CD4-positive, alpha-beta memory T cell (primary cell): ENCODE data around the gene CUX1. TPM values are rescaled to one million over a fixed set of nuclear protein-coding genes. Genes with fewer than 3 reads are reported as not detected.

Source experiments
- CTCF ChIA-PET: fragments of 350-600 bp; sonication (Branson Sonifier 250); formaldehyde crosslinking; loops from one replicate; lab custom pipeline; 2021; ENCODE audit warnings: inconsistent platforms; ENCODE audit not compliant: partially characterized antibody; lab: Charles Lee
- POLR2A ChIA-PET: fragments of 350-600 bp; sonication (Branson Sonifier 250); formaldehyde crosslinking; loops from one replicate; lab custom pipeline; 2021; ENCODE audit not compliant: partially characterized antibody; lab: Charles Lee
- DNase-seq, 5 donors: peaks; one replicate each; pipeline versions ENCODE4 v3.0.0 to v3.0.0-alpha.2; 2020 to 2022; ENCODE audit warnings: mixed read lengths in 1 of 5
- H3K27ac ChIP-seq: one replicate; pipeline ENCODE4 v1.7.0; 2013; ENCODE audit warnings: low read depth, low read length
- H3K27me3 ChIP-seq: 2 replicates; pipeline ENCODE4 v1.7.0; 2013; ENCODE audit warnings: mild to moderate bottlenecking, low read length, moderate library complexity; ENCODE audit not compliant: insufficient read depth
- H3K36me3 ChIP-seq: 2 replicates; pipeline ENCODE4 v1.7.0; 2013; ENCODE audit warnings: mild to moderate bottlenecking, low read length, moderate library complexity; ENCODE audit not compliant: insufficient read depth
- H3K4me1 ChIP-seq: 2 replicates; pipeline ENCODE4 v1.7.0; 2013; ENCODE audit warnings: mild to moderate bottlenecking, low read length, moderate library complexity; ENCODE audit not compliant: insufficient read depth
- H3K4me3 ChIP-seq, 2 donors: one replicate each; pipeline ENCODE4 v1.7.0; 2013; ENCODE audit warnings: low read length in 2 of 2, mild to moderate bottlenecking in 1 of 2
- H3K9me3 ChIP-seq, 2 donors: one replicate each; pipeline ENCODE4 v1.7.0; 2013; ENCODE audit warnings: low read length in 2 of 2, control low read depth in 1 of 2; ENCODE audit not compliant: control insufficient read depth in 1 of 2
- H3K27ac Mint-ChIP-seq, 7 donors: one replicate each; pipeline ENCODE4 v1.8.0; 2020 to 2021; ENCODE audit warnings: mixed read lengths in 7 of 7, mild to moderate bottlenecking in 6 of 7, inconsistent platforms in 3 of 7, moderate library complexity in 3 of 7
- H3K27me3 Mint-ChIP-seq, 2 donors: one replicate each; pipeline ENCODE4 v1.8.0; 2020 to 2021; ENCODE audit warnings: mixed read lengths in 2 of 2
- H3K36me3 Mint-ChIP-seq, 2 donors: one replicate each; pipeline ENCODE4 v1.8.0; 2020 to 2021; ENCODE audit warnings: mixed read lengths in 2 of 2, inconsistent platforms in 1 of 2, mild to moderate bottlenecking in 1 of 2
- H3K4me1 Mint-ChIP-seq, 4 donors: one replicate each; pipeline ENCODE4 v1.8.0; 2020 to 2021; ENCODE audit warnings: mixed read lengths in 4 of 4, mild to moderate bottlenecking in 1 of 4
- H3K4me3 Mint-ChIP-seq, 8 donors: one replicate each; pipeline ENCODE4 v1.8.0; 2020 to 2021; ENCODE audit warnings: mixed read lengths in 8 of 8, mild to moderate bottlenecking in 7 of 8, moderate library complexity in 6 of 8, inconsistent platforms in 3 of 8
- H3K9me3 Mint-ChIP-seq, 8 donors: one replicate each; pipeline ENCODE4 v1.8.0; 2020 to 2021; ENCODE audit warnings: mixed read lengths in 8 of 8, mild to moderate bottlenecking in 5 of 8, inconsistent platforms in 3 of 8, moderate library complexity in 1 of 8
- intact Hi-C: fragments of 100-400 bp; cut with micrococcal nuclease; formaldehyde crosslinking; loops from one replicate; pipeline ENCODE4 v1.15.1; 2023
- polyA plus RNA-seq, 2 donors: library from polyadenylated mRNA; unstranded; fragments of 300-500 nt; fragmentation: Illumina TruSeq; gene quantifications; one replicate each; pipeline ENCODE4 v1.2.3, GENCODE V29; 2021
- total RNA-seq, 2 experiments: library from RNA; stranded (reverse); gene quantifications; one replicate each; pipeline ENCODE4 v1.2.3, GENCODE V29; 2021

Gene CUX1
- total and polyA plus RNA-seq, 4 experiments from 2014 or later, result 2.1 to 47.6 (median 36.1) TPM

GRCh38 chr7:101973130-101973529, 155.7 kb downstream of the CUX1 start:
- peak overlapping the region in 1 of 7 donors; percentile 48 for H3K27ac Mint-ChIP-seq
- Histone ChIP-seq H3K27me3 (no peaks in the 10 kb centered on the region), H3K9me3 (no peaks in the 10 kb centered on the region), H3K36me3 (no peaks in the 10 kb centered on the region), H3K27ac (no peak overlapping the region), H3K4me1 (no peaks in the 10 kb centered on the region), H3K4me3 (no peak overlapping the region)
- DNase-seq, result no peak
- ChIA-PET POLR2A (no interaction called here), CTCF (no interaction called here)
- H3K4me1 Mint-ChIP-seq, result peaks cover 0 to 3% (median 2%) of the 10 kb centered on the region in 4 donors
- peaks cover 0 to 18% of the 10 kb centered on the region in 2 donors for H3K36me3 Mint-ChIP-seq
- H3K9me3 Mint-ChIP-seq, result no peaks in the 10 kb centered on the region
- H3K4me3 Mint-ChIP-seq, result no peak overlapping the region
- H3K27me3 Mint-ChIP-seq, result no peaks in the 10 kb centered on the region
- intact Hi-C loops, result no loop called here

- no peak overlapping the region for H3K27ac Mint-ChIP-seq
- ChIA-PET POLR2A (no interaction called here), CTCF (no interaction called here)
- no peak overlapping the region for H3K27ac ChIP-seq
- H3K4me3 ChIP-seq, result no peak overlapping the region
- no peak for DNase-seq
- H3K36me3 Mint-ChIP-seq, result peaks cover 2 to 22% of the 10 kb centered on the region in 2 donors
- H3K4me1 ChIP-seq, result no peaks in the 10 kb centered on the region
- no peaks in the 10 kb centered on the region for H3K9me3 Mint-ChIP-seq
- H3K27me3 Mint-ChIP-seq, result no peaks in the 10 kb centered on the region
- intact Hi-C loops, result no loop called here
- no peaks in the 10 kb centered on the region for H3K27me3 ChIP-seq
- peaks cover 0 to 9% (median 4%) of the 10 kb centered on the region in 4 donors for H3K4me1 Mint-ChIP-seq
- H3K9me3 ChIP-seq, result no peaks in the 10 kb centered on the region
- no peaks in the 10 kb centered on the region for H3K36me3 ChIP-seq
- H3K4me3 Mint-ChIP-seq, result no peak overlapping the region
Measured at GRCh38 chr7:101974393-101974792, 157.0 kb downstream of the CUX1 start.

DNA sequence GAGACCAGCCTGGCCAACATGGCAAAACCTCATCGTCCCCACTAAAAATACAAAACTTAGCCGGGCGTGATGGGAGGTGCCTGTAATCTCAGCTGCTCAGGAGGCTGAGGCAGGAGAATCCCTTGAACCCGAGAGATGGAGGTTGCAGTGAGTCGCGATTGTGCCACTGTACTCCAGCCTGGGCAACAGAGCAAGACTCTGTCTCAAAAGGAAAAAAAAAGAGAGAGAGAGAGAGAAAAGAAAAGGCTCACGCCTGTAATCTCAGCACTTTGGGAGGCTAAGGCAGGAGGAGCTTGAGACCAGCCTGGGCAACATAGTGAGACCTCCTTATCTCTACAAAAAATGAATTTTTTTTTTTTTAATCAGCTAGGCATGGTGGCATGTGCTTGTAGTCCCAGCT, 157.6 kb downstream of the CUX1 start:
- ChIA-PET CTCF (no interaction called here), POLR2A (no interaction called here)
- H3K27me3 Mint-ChIP-seq, result no peaks in the 10 kb centered on the region
- peaks cover 0 to 9% (median 4%) of the 10 kb centered on the region in 4 donors for H3K4me1 Mint-ChIP-seq
- Histone ChIP-seq H3K4me3 (no peak overlapping the region), H3K4me1 (no peaks in the 10 kb centered on the region), H3K36me3 (no peaks in the 10 kb centered on the region), H3K27ac (no peak overlapping the region), H3K9me3 (no peaks in the 10 kb centered on the region), H3K27me3 (no peaks in the 10 kb centered on the region)
- H3K27ac Mint-ChIP-seq, result no peak overlapping the region
- H3K36me3 Mint-ChIP-seq, result peaks cover 2 to 17% of the 10 kb centered on the region in 2 donors
- H3K4me3 Mint-ChIP-seq, result no peak overlapping the region
- no peaks in the 10 kb centered on the region for H3K9me3 Mint-ChIP-seq
- intact Hi-C loops, result no loop called here
- DNase-seq, result no peak

DNA sequence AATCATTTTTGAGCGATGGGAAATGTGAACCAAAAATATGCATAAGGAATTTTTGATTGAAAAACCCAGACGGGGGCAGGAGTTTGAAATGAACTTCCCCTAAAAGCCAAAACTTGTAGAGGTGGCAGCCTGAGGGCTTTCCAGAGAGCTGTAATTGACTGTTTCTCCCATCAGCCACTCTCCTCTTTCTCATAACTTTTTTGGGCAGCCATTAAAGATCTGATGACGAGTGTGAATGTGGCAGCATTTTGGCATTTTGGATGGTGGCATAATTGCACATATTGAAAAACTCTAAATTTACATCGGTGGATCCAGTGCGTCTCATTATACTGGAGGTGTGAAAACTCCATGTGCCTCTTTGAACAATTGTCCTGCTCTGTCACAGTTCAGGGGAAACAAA, 159.0 kb downstream of the CUX1 start:
- Mint-ChIP-seq H3K36me3 (peaks cover 2 to 20% of the 10 kb centered on the region in 2 donors), H3K27ac (no peak overlapping the region), H3K4me3 (no peak overlapping the region), H3K4me1 (peaks cover 0 to 9% (median 4%) of the 10 kb centered on the region in 4 donors), H3K27me3 (no peaks in the 10 kb centered on the region), H3K9me3 (no peaks in the 10 kb centered on the region)
- DNase-seq, result no peak
- POLR2A ChIA-PET, result no interaction called here
- intact Hi-C loops, result no loop called here
- CTCF ChIA-PET, result interaction anchor here (0.6 kb wide), 1 partner anchor 11 kb away, joined by 3 read pairs; no protein-coding TSS in a partner anchor
- Histone ChIP-seq H3K4me1 (no peaks in the 10 kb centered on the region), H3K27ac (no peak overlapping the region), H3K36me3 (no peaks in the 10 kb centered on the region), H3K4me3 (no peak overlapping the region), H3K9me3 (no peaks in the 10 kb centered on the region), H3K27me3 (no peaks in the 10 kb centered on the region)

DNA sequence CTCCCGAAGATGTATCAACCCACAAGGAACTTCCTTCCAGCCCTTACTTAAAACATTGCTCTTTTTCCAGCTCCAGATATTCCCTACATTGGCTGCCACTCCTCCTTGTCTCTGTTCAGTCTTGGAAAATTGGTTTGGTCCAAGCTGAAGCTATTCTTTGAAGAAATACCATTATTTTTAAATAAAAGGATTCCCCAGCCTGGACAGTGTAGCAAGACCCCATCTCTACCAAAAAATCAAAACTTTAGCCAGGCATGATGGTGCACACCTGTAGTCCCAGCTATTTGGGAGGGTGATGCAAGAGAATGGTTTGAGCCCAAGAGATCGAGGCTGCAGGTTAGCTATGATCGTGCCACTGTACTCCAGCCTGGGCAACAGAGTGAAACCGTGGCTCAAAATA, 159.8 kb downstream of the CUX1 start:
- Mint-ChIP-seq H3K36me3 (peaks cover 2 to 20% of the 10 kb centered on the region in 2 donors), H3K9me3 (no peaks in the 10 kb centered on the region), H3K4me3 (no peak overlapping the region), H3K27ac (no peak overlapping the region), H3K27me3 (no peaks in the 10 kb centered on the region), H3K4me1 (peaks cover 0 to 9% (median 4%) of the 10 kb centered on the region in 4 donors)
- CTCF ChIA-PET, result no interaction called here
- no peaks in the 10 kb centered on the region for H3K27me3 ChIP-seq
- H3K9me3 ChIP-seq, result no peaks in the 10 kb centered on the region
- intact Hi-C loops, result no loop called here
- no peak overlapping the region for H3K27ac ChIP-seq
- DNase-seq, result no peak
- no peaks in the 10 kb centered on the region for H3K36me3 ChIP-seq
- H3K4me3 ChIP-seq, result no peak overlapping the region
- H3K4me1 ChIP-seq, result no peaks in the 10 kb centered on the region
- POLR2A ChIA-PET, result no interaction called here

DNA sequence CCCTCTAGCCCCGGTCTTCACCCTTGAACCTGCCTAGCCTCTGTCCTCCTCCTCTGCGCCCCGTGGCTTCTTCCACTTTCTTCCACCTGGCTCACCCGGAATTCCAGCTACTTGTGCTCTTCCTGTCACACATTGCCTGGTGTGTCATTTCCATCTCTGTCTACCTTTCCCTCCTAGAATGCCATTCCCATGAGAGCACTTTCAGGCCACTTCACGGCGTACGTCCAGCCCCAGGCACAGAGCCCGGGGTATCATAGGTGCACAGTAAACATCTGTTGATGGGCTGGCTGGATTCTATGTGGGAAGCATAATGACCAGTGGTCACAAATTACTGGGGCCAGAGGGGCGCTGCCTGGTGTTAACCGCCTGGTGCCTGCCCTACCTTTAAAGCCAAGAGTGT, 161.3 kb downstream of the CUX1 start:
- no peak overlapping the region for H3K27ac Mint-ChIP-seq
- ChIA-PET POLR2A (no interaction called here), CTCF (no interaction called here)

DNA sequence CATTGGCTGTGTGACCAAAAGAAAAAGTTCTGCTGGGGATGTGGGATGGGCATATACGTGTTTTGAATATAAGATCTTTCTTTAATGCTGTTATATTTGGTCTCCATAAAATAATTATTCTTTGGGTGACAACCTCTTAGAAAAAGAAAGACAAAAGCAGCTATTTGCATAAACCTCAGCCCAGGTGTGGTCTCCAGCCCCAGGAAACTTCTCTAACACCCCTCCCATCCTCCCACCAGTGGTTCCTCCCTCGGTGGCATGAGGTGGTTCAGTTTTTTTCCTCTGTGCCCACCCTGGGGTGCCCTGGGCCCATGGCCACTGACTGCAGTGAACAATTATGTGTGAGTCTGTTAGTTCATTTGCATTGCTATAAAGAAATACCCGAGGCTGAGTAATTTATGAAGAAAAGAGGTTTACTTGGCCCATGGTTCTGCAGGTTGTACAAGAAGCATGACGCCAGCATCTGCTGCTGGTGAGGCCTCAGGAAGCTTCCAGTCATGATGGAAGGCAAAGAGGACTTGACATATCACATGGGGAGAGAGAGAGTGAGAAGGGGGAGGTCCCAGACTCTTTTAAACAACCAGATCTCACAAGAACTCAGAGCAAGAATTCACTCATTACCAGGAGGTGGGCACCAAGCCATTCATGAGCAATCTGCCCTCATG, 165.9 kb downstream of the CUX1 start:
- no peaks in the 10 kb centered on the region for H3K36me3 ChIP-seq
- Mint-ChIP-seq H3K9me3 (no peaks in the 10 kb centered on the region), H3K27ac (peak overlapping the region in 1 of 7 donors; percentile 46), H3K36me3 (peaks cover 6 to 14% of the 10 kb centered on the region in 2 donors), H3K4me1 (peaks cover 0 to 9% (median 5%) of the 10 kb centered on the region in 4 donors), H3K27me3 (no peaks in the 10 kb centered on the region), H3K4me3 (no peak overlapping the region)
- H3K9me3 ChIP-seq, result no peaks in the 10 kb centered on the region
- intact Hi-C loops, result no loop called here
- no peak overlapping the region for H3K27ac ChIP-seq
- no peak overlapping the region for H3K4me3 ChIP-seq
- CTCF ChIA-PET, result no interaction called here
- POLR2A ChIA-PET, result no interaction called here
- no peaks in the 10 kb centered on the region for H3K4me1 ChIP-seq
- no peaks in the 10 kb centered on the region for H3K27me3 ChIP-seq
- DNase-seq, result no peak

More for the DNA sequence above, 161.3 kb downstream of the CUX1 start:
- DNase-seq, result no peak
- H3K4me3 ChIP-seq, result no peak overlapping the region
- H3K27me3 ChIP-seq, result no peaks in the 10 kb centered on the region
- Mint-ChIP-seq H3K36me3 (peaks cover 2 to 17% of the 10 kb centered on the region in 2 donors), H3K4me3 (no peak overlapping the region), H3K27me3 (no peaks in the 10 kb centered on the region), H3K4me1 (peaks cover 0 to 9% (median 4%) of the 10 kb centered on the region in 4 donors), H3K9me3 (no peaks in the 10 kb centered on the region)
- no peaks in the 10 kb centered on the region for H3K9me3 ChIP-seq
- intact Hi-C loops, result no loop called here
- no peaks in the 10 kb centered on the region for H3K4me1 ChIP-seq
- no peaks in the 10 kb centered on the region for H3K36me3 ChIP-seq
- no peak overlapping the region for H3K27ac ChIP-seq
